Gastroesophageal sphincter (tissue), 4 donors: Measurements from ENCODE around the gene TAS2R13. TPM values are rescaled to one million over a fixed set of nuclear protein-coding genes. Genes with fewer than 3 reads are reported as not detected.

Source experiments
- ATAC-seq: fragments of 150-250 bp; one replicate; pipeline ENCODE4 v1.9.1; 2016; ENCODE audit warnings: mild to moderate bottlenecking, moderate library complexity
- H3K27ac ChIP-seq, 4 donors: fragments of 200-600 bp; sonication (generic) in 3 of 4; 1 replicate in 3 of 4; 2 replicates in 1 of 4; pipeline ENCODE4 v1.5.1; 2016 to 2019
- H3K27me3 ChIP-seq: fragments of 200-600 bp; sonication (generic); one replicate; pipeline ENCODE4 v1.5.1; 2019
- H3K36me3 ChIP-seq, 2 donors: fragments of 200-600 bp; sonication (generic); one replicate each; pipeline ENCODE4 v1.5.1; 2019; ENCODE audit warnings: control low read depth in 1 of 2
- H3K4me1 ChIP-seq, 3 donors: fragments of 200-600 bp; sonication (generic); 1 replicate in 2 of 3; 2 replicates in 1 of 3; pipeline ENCODE4 v1.5.1; 2016 to 2019; ENCODE audit warnings: control low read depth in 2 of 3
- H3K4me3 ChIP-seq, 2 donors: fragments of 200-600 bp; sonication (generic); one replicate each; pipeline ENCODE4 v1.5.1; 2019; ENCODE audit warnings: mild to moderate bottlenecking in 1 of 2, moderate library complexity in 1 of 2
- H3K9me3 ChIP-seq, 3 donors: fragments of 200-600 bp; sonication (generic); one replicate each; pipeline ENCODE4 v1.5.1; 2017 to 2019; ENCODE audit warnings: control low read depth in 2 of 3
- EP300 ChIP-seq: sonication (generic); formaldehyde crosslinking; IDR thresholded peaks from one replicate; pipeline ENCODE4 v1.6.1; 2017; ENCODE audit warnings: antibody characterized with exemption, mild to moderate bottlenecking
- POLR2A ChIP-seq, 2 donors: fragments of 450-650 bp; IDR thresholded peaks; one replicate each; pipeline ENCODE4 v1.6.1; 2017; ENCODE audit warnings: antibody characterized with exemption in 2 of 2, mild to moderate bottlenecking in 2 of 2, moderate library complexity in 1 of 2
- POLR2AphosphoS5 ChIP-seq: sonication (generic); formaldehyde crosslinking; IDR thresholded peaks from one replicate; pipeline ENCODE4 v1.6.1; 2017; ENCODE audit warnings: antibody characterized with exemption
- WGBS, 2 donors: methylation state at CpG; one replicate each; pipeline ENCODE4 v1.1.5; 2018; ENCODE audit warnings: low coverage in 1 of 2; 5-methylcytosine and 5-hydroxymethylcytosine counted together
- total RNA-seq, 4 donors: library from RNA; depleted of rRNA; stranded (reverse); fragments of >200 nt; gene quantifications; one replicate each; pipeline ENCODE4 v1.1.0, GENCODE V29; 2016
- TF ChIP-seq, protein P1 (sequence below), 4 experiments: fragments of 200-600 bp in 2 of 4; fragments of 450-650 bp in 2 of 4; sonication (generic) in 1 of 4; IDR thresholded peaks; one replicate each; pipeline ENCODE4 v1.5.1; 2017 to 2019; ENCODE audit warnings: antibody characterized with exemption in 4 of 4, mild to moderate bottlenecking in 2 of 4, moderate library complexity in 2 of 4

The TAS2R13 gene, protein sequence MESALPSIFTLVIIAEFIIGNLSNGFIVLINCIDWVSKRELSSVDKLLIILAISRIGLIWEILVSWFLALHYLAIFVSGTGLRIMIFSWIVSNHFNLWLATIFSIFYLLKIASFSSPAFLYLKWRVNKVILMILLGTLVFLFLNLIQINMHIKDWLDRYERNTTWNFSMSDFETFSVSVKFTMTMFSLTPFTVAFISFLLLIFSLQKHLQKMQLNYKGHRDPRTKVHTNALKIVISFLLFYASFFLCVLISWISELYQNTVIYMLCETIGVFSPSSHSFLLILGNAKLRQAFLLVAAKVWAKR
- total RNA-seq: 1 to 10 TPM in 2 of 4 donors, not detected in 2; 1.8 to 5.1 TPM

DNA sequence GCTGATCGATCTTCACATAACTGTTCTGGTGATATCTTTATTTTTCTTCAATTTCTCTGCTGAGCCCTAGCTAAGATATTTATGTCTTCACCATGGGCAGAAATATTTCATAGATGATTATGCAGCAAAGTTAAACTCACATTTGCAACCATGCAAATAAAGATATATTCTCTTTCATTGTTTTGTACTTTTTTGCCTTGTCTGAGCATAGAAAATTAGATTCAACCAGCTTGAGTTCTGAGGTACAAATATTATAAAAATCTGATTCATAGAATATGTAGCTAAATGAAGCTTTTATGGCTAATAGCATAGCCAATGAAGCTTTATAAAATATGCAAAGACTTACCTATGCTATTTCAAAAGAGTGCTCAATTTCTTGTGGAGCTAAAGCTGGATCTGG is at the start of gene TAS2R13:
TAS2R13 (minus strand) TSS at position 101 of the 400 bp plus-strand sequence. CDS start 264 bp downstream, outside the sequence.
- ATAC-seq: no peak
- H3K9me3 ChIP-seq: peaks cover 0 to 20% (median 0%) of the 10 kb centered on the region in 3 donors
- H3K36me3 ChIP-seq: peaks cover 0 to 7% of the 10 kb centered on the region in 2 donors
- 82 to 100% methylated on average over 1 of the region's 1 CpG for WGBS, 2 donors
- no peaks in the 10 kb centered on the region for H3K4me1 ChIP-seq
- no peak within 1 kb of the TSS for H3K4me3 ChIP-seq
- TF ChIP-seq POLR2AphosphoS5: no peak
- TF ChIP-seq, protein P1, sequence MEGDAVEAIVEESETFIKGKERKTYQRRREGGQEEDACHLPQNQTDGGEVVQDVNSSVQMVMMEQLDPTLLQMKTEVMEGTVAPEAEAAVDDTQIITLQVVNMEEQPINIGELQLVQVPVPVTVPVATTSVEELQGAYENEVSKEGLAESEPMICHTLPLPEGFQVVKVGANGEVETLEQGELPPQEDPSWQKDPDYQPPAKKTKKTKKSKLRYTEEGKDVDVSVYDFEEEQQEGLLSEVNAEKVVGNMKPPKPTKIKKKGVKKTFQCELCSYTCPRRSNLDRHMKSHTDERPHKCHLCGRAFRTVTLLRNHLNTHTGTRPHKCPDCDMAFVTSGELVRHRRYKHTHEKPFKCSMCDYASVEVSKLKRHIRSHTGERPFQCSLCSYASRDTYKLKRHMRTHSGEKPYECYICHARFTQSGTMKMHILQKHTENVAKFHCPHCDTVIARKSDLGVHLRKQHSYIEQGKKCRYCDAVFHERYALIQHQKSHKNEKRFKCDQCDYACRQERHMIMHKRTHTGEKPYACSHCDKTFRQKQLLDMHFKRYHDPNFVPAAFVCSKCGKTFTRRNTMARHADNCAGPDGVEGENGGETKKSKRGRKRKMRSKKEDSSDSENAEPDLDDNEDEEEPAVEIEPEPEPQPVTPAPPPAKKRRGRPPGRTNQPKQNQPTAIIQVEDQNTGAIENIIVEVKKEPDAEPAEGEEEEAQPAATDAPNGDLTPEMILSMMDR (IDR thresholded peaks at IDR 0.05): no peak
- no peak within 1 kb of the TSS for H3K27ac ChIP-seq
- no peaks in the 10 kb centered on the region for H3K27me3 ChIP-seq

DNA sequence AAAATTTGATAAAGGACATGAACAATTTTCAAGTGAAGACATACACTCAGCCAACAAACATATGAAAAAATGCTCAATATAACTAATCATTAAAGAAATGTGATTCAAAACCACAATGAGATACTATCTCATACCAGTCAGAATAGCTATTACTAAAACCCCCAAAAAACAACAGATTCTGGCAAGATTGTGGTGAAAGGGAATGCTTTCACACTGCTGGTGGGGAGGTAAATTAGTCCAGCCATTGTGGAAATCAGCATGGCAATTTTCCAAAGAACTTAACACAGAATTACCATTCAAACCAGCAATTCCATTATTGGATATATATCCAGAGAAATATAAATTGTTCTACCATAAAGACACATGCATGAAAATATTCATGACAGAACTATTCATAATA is 48.4 kb upstream of the TAS2R13 start:
- Histone ChIP-seq H3K36me3 (peaks cover 0 to 5% of the 10 kb centered on the region in 2 donors), H3K9me3 (peaks cover 0 to 16% (median 0%) of the 10 kb centered on the region in 3 donors), H3K4me1 (no peaks in the 10 kb centered on the region), H3K4me3 (no peak overlapping the region), H3K27me3 (no peaks in the 10 kb centered on the region), H3K27ac (no peak overlapping the region)
- ATAC-seq: no peak
- TF ChIP-seq POLR2A (IDR thresholded peaks at IDR 0.05) (no peak), EP300 (no peak), POLR2AphosphoS5 (no peak)
- TF ChIP-seq, protein P1 (IDR thresholded peaks at IDR 0.05): no peak

DNA sequence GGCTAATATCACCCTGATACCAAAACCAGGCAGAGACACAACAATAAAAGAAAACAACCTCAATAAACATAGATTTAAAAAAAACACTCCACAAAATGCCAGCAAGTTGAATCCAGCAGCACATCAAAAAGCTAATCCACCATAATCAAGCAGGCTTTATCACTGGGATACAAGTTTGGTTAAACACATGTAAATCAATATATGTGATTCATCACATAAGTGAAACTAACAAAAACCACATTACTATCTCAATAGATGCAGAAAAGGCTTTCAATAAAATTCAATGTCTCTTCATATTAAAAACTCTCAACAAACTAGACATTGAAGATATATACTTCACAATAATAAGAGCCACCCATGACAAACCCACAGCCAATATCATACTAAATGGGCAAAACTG is 46.7 kb upstream of the TAS2R13 start:
- TF ChIP-seq POLR2A (IDR thresholded peaks at IDR 0.05): no peak
- TF ChIP-seq, protein P1 (IDR thresholded peaks at IDR 0.05): no peak
- TF ChIP-seq EP300: no peak
- TF ChIP-seq POLR2AphosphoS5: no peak
- H3K27ac ChIP-seq: no peak overlapping the region
- ATAC-seq: no peak

DNA sequence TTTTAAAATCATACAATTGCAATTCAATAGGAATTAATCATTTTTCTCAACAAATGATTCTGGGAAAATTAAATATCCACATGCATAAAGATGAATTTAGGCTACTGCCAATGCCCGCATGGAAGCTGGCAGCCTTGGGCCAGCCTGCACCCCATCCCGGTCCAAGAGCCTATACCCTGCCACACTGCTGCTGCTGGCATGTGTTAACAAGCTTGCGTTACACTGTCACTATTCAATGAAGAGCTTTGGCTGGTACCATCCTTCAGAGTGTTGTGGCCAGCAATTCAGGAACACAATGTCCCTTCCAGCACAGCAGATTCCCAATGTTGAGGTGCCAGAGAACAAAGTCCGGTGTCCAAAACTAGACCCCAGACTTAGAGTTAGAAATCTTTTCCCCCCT is 43.3 kb upstream of the TAS2R13 start:
- H3K4me1 ChIP-seq: no peaks in the 10 kb centered on the region
- 67 to 89% methylated on average over 3 of the region's 4 CpGs for WGBS, 2 donors
- no peaks in the 10 kb centered on the region for H3K36me3 ChIP-seq
- H3K4me3 ChIP-seq: no peak overlapping the region
- ATAC-seq: no peak
- H3K9me3 ChIP-seq: peaks cover 0 to 16% (median 0%) of the 10 kb centered on the region in 3 donors
- H3K27me3 ChIP-seq: no peaks in the 10 kb centered on the region
- TF ChIP-seq, protein P1 (IDR thresholded peaks at IDR 0.05): no peak
- no peak for TF ChIP-seq EP300
- TF ChIP-seq POLR2A (IDR thresholded peaks at IDR 0.05): no peak
- no peak for TF ChIP-seq POLR2AphosphoS5
- H3K27ac ChIP-seq: no peak overlapping the region

More for the DNA sequence above, 46.7 kb upstream of the TAS2R13 start:
- H3K4me3 ChIP-seq: no peak overlapping the region
- peaks cover 0 to 5% of the 10 kb centered on the region in 2 donors for H3K36me3 ChIP-seq
- H3K27me3 ChIP-seq: no peaks in the 10 kb centered on the region
- H3K4me1 ChIP-seq: no peaks in the 10 kb centered on the region
- H3K9me3 ChIP-seq: peaks cover 0 to 16% (median 0%) of the 10 kb centered on the region in 3 donors

DNA sequence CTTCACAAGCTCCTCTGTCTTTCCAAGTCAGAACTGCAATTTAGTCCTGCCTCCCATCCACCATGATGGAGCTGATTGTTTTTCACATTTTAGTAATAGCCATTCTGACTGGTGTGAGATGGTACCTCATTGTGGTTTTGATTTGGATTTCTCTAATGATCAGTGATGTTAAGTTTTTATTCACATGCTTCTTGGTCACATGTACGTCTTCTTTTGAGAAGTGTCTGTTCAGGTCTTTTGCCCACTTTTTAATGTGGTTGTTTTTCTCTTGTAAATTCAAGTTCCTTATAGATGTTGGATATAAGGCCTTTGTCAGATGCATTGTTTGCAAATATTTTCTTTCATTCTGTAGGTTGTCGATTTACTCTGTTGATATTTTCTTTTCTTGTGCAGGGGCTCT is 33.8 kb upstream of the TAS2R13 start:
- ATAC-seq: no peak
- 96 to 100% methylated on average over 1 to 2 of the region's 2 CpGs for WGBS, 2 donors
- Histone ChIP-seq H3K27me3 (no peaks in the 10 kb centered on the region), H3K9me3 (no peaks in the 10 kb centered on the region), H3K4me1 (no peaks in the 10 kb centered on the region), H3K36me3 (no peaks in the 10 kb centered on the region), H3K4me3 (no peak overlapping the region), H3K27ac (no peak overlapping the region)
- TF ChIP-seq EP300: no peak
- TF ChIP-seq, protein P1 (IDR thresholded peaks at IDR 0.05): no peak
- TF ChIP-seq POLR2A (IDR thresholded peaks at IDR 0.05): no peak
- no peak for TF ChIP-seq POLR2AphosphoS5
